Ovary (tissue), 9 donors: ENCODE results near the gene PRR29. TPM values are rescaled to one million over a fixed set of nuclear protein-coding genes. Genes with fewer than 3 reads are reported as not detected.
"Not testable (repeated sequence)": the region's sequence is repeated elsewhere in the genome, so short reads cannot be mapped to it uniquely, and the experiment has no call there.

Experiments
- DNase-seq, 5 donors: peaks; one replicate each; pipeline ENCODE4 v3.0.0-alpha.2; 2019 to 2020
- H3K27ac ChIP-seq, 2 donors: fragments of 200-600 bp; one replicate each; pipeline versions ENCODE4 v1.5.1 to v1.8.0; 2019 to 2022
- H3K27me3 ChIP-seq: fragments of 200-600 bp; one replicate; pipeline ENCODE4 v1.8.0; 2022
- H3K36me3 ChIP-seq: fragments of 200-600 bp; sonication (generic); one replicate; pipeline ENCODE4 v1.5.1; 2019
- H3K4me1 ChIP-seq: one replicate; pipeline ENCODE4 v1.8.1; 2013; ENCODE audit warnings: mild to moderate bottlenecking, moderate library complexity; ENCODE audit not compliant: insufficient read depth
- H3K4me3 ChIP-seq: fragments of 200-600 bp; sonication (generic); one replicate; pipeline ENCODE4 v1.5.1; 2017
- H3K9me3 ChIP-seq, 2 donors: fragments of 200-600 bp in 1 of 2; sonication (generic) in 1 of 2; one replicate each; pipeline versions ENCODE4 v1.5.1 to v1.8.1; 2013 to 2019; ENCODE audit warnings: mild to moderate bottlenecking in 1 of 2, moderate library complexity in 1 of 2
- EP300 ChIP-seq: sonication (generic); formaldehyde crosslinking; IDR thresholded peaks from one replicate; pipeline ENCODE4 v1.6.1; 2017; ENCODE audit warnings: antibody characterized with exemption
- POLR2A ChIP-seq: fragments of 450-650 bp; IDR thresholded peaks from one replicate; pipeline ENCODE4 v1.6.1; 2017; ENCODE audit warnings: antibody characterized with exemption, mild to moderate bottlenecking, moderate library complexity
- WGBS, 3 donors: extraction: QIAGEN DNeasy Blood & Tissue Kit in 1 of 3; methylation state at CpG; one replicate each; pipeline versions ENCODE4 v1.1.5 to v1.1.7; 2013 to 2017; 5-methylcytosine and 5-hydroxymethylcytosine counted together
- intact Hi-C, 4 donors: fragments of 100-400 bp; cut with DNase I; formaldehyde crosslinking; loops; one replicate each; pipeline versions ENCODE4 v1.11.0 to v1.15.1; 2022 to 2023
- polyA plus RNA-seq, 2 donors: library from polyadenylated mRNA; stranded (reverse); fragments of 200-250 nt in 1 of 2; fragments of 350-450 nt in 1 of 2; fragmentation: Illumina TruSeq in 1 of 2; extraction: RNeasy Lipid Tissue Mini Kit (QIAGEN cat#74804) in 1 of 2; gene quantifications; one replicate each; pipeline ENCODE4 v1.2.3, GENCODE V29; 2013 to 2014
- total RNA-seq, 7 donors: library from RNA; depleted of rRNA in 2 of 7; stranded (reverse); fragments of >200 nt in 2 of 7; fragmentation: NEBNext Ultra II Directional in 3 of 7; extraction: Animal tissue kit (Norgen Biotek cat#: 25700) in 3 of 7; gene quantifications; one replicate each; pipeline versions ENCODE4 v1.1.0 to v1.2.4, GENCODE V29; 2016 to 2023
- TF ChIP-seq, protein P1 (sequence below), 3 donors: fragments of 450-650 bp in 2 of 3; fragments of 200-600 bp in 1 of 3; IDR thresholded peaks; one replicate each; pipeline versions ENCODE4 v1.5.1 to v1.8.0; 2016 to 2022; ENCODE audit warnings: antibody characterized with exemption in 3 of 3, mild to moderate bottlenecking in 1 of 3
- donor health status: DM: no; HTN: no; CAD: no; lungs with moderate emphysema.
- donor health status: DM: no; HTN: no; CAD: no.
- donor health status: Bipolar disorder and iron deficiency.
- donor health status: DM: yes; HTN: yes; CAD: no.
- donor health status: DM: no; HTN: no; CAD: no.
- donor health status: DM: yes; HTN: yes; CAD: no.

PRR29 gene
- total and polyA plus RNA-seq, 9 donors, result 0.05 to 58.5 (median 1.8) TPM; not detected in 1

DNA sequence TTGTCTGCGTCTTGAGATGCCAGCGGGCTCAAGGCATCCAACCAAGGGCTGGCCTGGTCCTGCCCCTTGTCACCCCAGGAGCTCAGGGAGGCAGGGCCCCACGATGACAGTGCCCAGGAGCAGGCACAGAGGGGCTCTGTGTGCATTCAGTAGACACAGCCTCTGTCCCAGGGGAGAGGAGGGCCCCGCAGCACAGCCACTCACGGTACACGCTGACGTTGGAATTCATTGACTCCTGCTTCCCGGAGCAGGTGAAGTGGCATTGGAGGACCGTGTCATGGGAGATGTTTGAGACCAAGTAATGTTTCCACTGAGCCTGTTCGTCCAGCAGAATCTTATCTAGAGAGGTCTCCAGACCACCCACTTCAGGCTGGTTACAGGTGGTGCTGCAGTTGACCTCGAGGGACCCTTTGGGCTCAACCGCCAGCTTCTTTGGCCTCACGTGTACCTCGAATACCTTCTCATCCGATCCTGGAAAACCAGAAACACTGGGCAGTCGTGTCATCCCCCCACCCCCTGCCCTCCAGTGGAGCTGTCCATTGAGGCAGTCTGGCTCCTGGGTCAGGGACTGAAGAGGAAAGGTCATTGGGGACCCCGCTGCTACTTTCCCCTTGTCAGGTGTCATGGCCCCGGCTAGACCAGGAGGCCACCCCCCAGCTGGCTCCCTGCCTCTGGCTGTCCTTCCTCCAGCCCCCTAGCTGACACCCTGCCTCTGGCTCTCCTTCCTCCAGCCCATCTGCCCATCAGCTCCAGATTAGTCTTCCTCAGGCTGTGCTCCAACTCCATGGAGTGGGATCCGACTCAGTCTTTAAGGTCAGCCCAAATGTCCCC is 7.0 kb downstream of the PRR29 start:
- no peaks in the 10 kb centered on the region for H3K27me3 ChIP-seq
- TF ChIP-seq EP300, result no peak
- TF ChIP-seq, protein P1, sequence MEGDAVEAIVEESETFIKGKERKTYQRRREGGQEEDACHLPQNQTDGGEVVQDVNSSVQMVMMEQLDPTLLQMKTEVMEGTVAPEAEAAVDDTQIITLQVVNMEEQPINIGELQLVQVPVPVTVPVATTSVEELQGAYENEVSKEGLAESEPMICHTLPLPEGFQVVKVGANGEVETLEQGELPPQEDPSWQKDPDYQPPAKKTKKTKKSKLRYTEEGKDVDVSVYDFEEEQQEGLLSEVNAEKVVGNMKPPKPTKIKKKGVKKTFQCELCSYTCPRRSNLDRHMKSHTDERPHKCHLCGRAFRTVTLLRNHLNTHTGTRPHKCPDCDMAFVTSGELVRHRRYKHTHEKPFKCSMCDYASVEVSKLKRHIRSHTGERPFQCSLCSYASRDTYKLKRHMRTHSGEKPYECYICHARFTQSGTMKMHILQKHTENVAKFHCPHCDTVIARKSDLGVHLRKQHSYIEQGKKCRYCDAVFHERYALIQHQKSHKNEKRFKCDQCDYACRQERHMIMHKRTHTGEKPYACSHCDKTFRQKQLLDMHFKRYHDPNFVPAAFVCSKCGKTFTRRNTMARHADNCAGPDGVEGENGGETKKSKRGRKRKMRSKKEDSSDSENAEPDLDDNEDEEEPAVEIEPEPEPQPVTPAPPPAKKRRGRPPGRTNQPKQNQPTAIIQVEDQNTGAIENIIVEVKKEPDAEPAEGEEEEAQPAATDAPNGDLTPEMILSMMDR (IDR thresholded peaks at IDR 0.05), result no peak
- TF ChIP-seq POLR2A, result no peak
- H3K4me1 ChIP-seq, result no peaks in the 10 kb centered on the region
- H3K36me3 ChIP-seq, result no peaks in the 10 kb centered on the region
- H3K4me3 ChIP-seq, result no peak overlapping the region
- intact Hi-C loops, result no loop called here
- 65 to 73% (median 65%) methylated on average over 14 to 19 of the region's 19 CpGs for WGBS, 3 donors
- no peak for DNase-seq
- H3K9me3 ChIP-seq, result no peaks in the 10 kb centered on the region
- no peak overlapping the region for H3K27ac ChIP-seq

DNA sequence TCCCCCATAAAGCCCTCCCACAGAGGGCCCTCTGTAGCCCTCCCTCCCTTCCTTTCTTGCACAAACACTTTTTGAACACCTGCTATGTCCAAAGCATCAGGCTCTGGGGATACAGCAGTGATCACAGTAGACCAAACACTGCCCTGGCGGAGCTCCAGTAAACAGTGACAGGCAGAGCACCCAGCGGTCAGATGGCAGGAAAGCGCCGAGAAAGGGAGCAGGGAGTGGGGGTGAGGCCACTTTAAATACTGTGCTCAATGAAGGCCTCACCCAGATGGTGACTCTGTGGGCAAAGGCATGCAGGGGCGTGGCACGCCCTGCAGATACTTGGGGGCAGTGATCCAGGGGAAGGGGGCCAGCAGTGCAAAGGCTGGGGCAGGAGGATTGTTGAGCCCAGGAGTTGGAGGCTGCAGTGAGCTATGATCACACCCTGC is 7.6 kb downstream of the PRR29 start:
- no peak for DNase-seq
- H3K4me3 ChIP-seq, result no peak overlapping the region
- no peak overlapping the region for H3K27ac ChIP-seq
- WGBS, 3 donors, result 24 to 38% (median 34%) methylated on average over 6 of the region's 6 CpGs
- no peak for TF ChIP-seq EP300
- TF ChIP-seq, protein P1 (IDR thresholded peaks at IDR 0.05), result no peak
- no peak for TF ChIP-seq POLR2A
- no peaks in the 10 kb centered on the region for H3K4me1 ChIP-seq
- intact Hi-C loops, result no loop called here
- no peaks in the 10 kb centered on the region for H3K27me3 ChIP-seq
- no peaks in the 10 kb centered on the region for H3K9me3 ChIP-seq
- no peaks in the 10 kb centered on the region for H3K36me3 ChIP-seq

DNA sequence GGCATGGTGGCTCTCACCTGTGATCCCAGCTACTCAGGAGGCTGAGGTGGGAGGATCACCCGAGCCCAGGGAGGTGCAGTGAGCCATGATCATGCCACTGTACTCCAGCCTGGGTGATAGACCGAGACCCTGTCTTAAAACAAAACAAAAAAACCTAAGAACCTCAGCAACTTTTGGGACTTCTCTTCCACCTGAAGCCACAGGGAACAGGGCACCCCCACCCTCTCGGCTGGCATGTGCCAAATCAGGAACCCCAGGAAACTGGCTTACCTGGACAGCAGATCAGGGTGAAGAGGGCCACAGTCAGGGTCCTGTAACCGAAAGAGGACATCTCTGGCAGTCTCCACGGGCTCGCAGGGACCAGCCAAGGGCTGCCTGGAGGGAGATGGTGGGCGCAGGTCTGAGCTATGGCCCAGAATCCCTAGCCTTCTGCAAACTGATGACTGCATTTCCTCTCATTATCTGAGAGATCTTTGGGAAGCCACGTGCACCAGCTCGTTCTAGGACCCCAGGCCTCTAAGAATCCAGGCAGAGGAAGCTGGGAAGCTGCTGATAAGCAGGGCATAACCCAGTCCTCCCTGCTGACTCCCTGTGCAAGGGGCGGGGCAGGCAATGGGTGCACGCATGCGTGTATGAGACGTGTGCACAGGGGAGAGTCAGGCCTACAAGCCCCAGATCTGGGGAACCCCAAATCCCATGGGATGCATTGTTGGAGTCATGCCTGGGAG is 8.4 kb downstream of the PRR29 start:
- TF ChIP-seq, protein P1 (IDR thresholded peaks at IDR 0.05), result no peak
- TF ChIP-seq EP300, result no peak
- TF ChIP-seq POLR2A, result no peak
- no peaks in the 10 kb centered on the region for H3K27me3 ChIP-seq
- DNase-seq, result no peak
- no peaks in the 10 kb centered on the region for H3K9me3 ChIP-seq
- intact Hi-C loops, result no loop called here
- WGBS, 3 donors, result 71 to 80% (median 76%) methylated on average over 13 of the region's 13 CpGs
- no peak overlapping the region for H3K27ac ChIP-seq
- H3K36me3 ChIP-seq, result no peaks in the 10 kb centered on the region
- no peaks in the 10 kb centered on the region for H3K4me1 ChIP-seq
- H3K4me3 ChIP-seq, result no peak overlapping the region

DNA sequence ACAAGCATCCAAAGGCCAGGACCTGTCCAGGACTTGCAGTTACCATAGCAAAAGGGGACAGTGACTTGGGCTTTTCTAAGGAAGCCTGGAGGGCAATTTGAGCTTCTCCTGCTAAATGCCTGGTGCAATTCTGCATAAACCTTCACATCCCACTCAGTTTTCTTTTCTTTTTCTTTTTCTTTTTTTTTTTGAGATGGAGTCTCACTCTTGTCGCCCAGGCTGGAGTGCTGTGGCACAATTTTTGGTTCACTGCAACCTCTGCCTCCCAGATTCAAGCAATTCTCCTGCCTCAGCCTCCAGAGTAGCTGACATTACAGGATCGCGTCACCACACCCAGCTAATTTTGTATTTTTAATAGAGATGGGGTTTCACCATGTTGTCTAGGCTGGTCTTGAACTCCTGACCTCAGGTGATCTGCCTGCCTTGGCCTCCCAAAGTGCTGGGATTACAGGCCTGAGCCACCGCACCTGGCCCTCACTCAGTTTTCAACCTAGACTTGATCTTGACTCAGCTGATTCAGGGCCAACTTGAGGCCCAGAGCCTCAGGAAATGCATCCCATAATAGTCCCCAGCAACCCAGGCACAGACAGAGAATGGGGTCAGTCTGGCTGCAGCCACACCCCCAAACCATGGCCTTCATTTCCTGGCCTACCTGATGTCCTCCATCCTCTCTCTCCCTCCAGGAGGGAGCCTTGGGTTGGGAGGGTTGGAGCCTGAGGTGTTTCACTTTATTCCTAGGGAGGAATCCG is 9.1 kb downstream of the PRR29 start:
- H3K4me1 ChIP-seq, H3K9me3 ChIP-seq, DNase-seq, H3K36me3 ChIP-seq, H3K27ac ChIP-seq, H3K27me3 ChIP-seq, H3K4me3 ChIP-seq, intact Hi-C loops: not testable (repeated sequence)
- 92 to 93% (median 92%) methylated on average over 5 of the region's 5 CpGs for WGBS, 3 donors
